Measurements from ENCODE around the gene WNT9A.
A peak's percentile ranks its signal among the peaks of the same experiment; 100 is the strongest.

Gene WNT9A

DNA sequence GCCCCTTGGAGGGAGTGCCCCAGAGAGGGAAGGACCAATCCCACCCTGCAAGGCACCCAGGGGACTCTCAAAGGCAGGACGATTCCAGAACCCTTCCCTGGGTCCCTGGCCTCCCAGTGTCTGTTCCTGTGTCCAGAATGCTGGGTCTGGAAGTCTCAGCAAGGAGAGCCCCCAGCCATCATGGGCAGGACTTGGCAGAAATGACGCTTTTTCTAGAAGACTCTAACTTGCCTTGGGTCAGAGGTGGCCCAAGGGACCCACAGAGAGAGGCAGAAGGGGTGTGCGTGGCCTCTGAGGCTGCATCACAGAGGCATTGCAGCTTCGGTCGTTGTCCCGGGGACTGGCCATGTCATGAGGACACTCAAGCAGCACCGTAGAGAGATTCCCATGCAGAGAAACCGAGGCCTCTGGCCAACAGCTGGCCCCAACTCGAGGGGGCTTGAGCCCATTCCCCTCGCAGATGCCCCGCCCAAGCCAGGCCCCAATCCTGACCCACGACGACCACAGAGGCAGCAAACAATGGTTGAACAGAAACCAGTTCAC, 57.8 kb downstream of the WNT9A start:
- Histone ChIP-seq H3K4me3 (ENCODE audit: low read depth in 1 of 5, low read length in 5 of 5) (no peak overlapping the region), H3K36me3 (ENCODE audit: control insufficient read depth in 5 of 5, insufficient read depth in 5 of 5, low read length in 5 of 5) (no peaks in the 10 kb centered on the region), H3K27me3 (ENCODE audit: control insufficient read depth in 5 of 5, insufficient read depth in 4 of 5, low read length in 5 of 5) (peaks cover 0 to 33% (median 8%) of the 10 kb centered on the region in 5 donors), H3K9ac (ENCODE audit: low read length in 5 of 5) (no peak overlapping the region), H3K9me3 (ENCODE audit: control insufficient read depth in 5 of 5, low read length in 5 of 5) (no peaks in the 10 kb centered on the region), H3K27ac (ENCODE audit: low read depth, low read length) (no peak overlapping the region), H3K4me1 (ENCODE audit: control insufficient read depth in 5 of 5, insufficient read depth in 5 of 5, low read length in 5 of 5) (peaks cover 0 to 27% (median 20%) of the 10 kb centered on the region in 5 donors)

DNA sequence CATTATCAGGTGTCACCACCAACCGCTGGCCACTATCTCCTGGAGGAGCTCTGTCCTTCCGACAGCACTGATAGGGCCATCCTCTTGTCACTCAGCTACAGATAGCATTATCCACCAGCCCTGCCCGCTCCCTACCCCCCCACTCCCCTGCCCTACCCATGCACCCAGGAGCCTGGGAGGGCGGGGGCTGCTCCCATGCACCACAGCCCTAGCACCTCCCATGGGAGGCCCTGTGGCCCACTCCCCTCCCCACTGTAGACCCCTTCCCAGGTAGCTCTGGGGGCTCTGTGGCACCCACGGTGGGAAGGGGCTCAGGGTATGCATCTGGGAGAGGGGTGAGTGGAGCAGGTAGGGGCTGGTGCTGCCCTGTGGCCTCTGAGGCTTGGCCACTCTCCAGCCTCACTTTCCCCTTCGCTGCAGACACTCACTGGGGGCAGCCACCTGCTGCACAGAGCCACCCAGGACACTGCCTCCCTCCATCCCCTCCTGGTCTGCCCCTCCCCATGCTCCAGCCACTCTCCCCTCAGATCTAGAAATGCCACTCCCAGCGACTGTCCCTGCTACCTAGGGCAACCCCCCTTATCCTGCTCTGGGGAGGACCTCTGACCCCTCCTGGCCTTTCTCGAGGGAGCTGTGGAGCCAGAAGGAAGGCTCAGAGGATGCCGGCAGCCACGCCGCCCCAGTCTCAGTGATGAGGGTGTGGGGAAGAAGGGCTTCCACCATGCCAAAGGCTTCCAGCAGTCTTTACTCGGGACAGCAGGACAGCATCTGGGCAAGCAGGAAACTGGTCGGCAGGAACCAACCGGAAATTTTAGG, 58.5 kb downstream of the WNT9A start:
- H3K9ac ChIP-seq (ENCODE audit: low read length in 5 of 5) = no peak overlapping the region

DNA sequence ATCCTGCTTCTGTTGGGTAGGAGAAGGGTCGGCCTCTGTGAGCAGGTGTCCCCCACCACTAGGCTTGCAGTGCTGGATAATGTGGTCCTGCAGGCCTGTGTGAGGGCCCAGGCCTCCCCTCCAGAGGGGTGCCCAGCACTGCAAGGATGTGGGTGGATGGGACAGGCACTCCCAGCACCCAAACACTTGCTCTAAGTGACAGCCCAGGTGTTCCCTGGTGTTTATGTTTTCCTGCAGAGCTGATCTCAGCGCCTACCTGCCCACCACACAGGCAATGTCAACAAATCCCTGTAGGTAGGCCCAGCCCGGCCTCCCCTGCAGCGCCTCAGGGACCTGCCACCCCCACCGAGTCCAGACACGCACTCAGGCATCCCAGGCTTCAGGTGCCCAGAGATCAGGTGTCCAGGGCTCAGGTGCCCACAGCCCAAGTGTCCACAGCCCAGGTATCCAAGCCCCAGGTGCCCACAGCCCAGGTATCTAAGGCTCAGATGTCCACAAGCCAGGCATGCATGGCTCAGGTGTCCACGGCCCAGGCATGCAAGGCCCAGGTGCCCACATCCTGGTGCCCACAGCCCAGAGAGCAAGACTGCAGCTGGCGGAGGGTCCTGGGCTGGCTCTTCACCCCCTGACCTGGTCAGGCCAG, 59.2 kb downstream of the WNT9A start:
- Histone ChIP-seq H3K27ac (ENCODE audit: low read depth, low read length) (no peak overlapping the region), H3K27me3 (ENCODE audit: control insufficient read depth in 5 of 5, insufficient read depth in 4 of 5, low read length in 5 of 5) (peaks cover 0 to 39% (median 12%) of the 10 kb centered on the region in 5 donors), H3K9me3 (ENCODE audit: control insufficient read depth in 5 of 5, low read length in 5 of 5) (no peaks in the 10 kb centered on the region), H3K9ac (ENCODE audit: low read length in 5 of 5) (no peak overlapping the region), H3K4me1 (ENCODE audit: control insufficient read depth in 5 of 5, insufficient read depth in 5 of 5, low read length in 5 of 5) (peaks cover 0 to 27% (median 20%) of the 10 kb centered on the region in 5 donors), H3K4me3 (ENCODE audit: low read depth in 1 of 5, low read length in 5 of 5) (no peak overlapping the region), H3K36me3 (ENCODE audit: control insufficient read depth in 5 of 5, insufficient read depth in 5 of 5, low read length in 5 of 5) (no peaks in the 10 kb centered on the region)

More for the DNA sequence above, 58.5 kb downstream of the WNT9A start:
- no peak overlapping the region for H3K27ac ChIP-seq (ENCODE audit: low read depth, low read length)
- H3K9me3 ChIP-seq (ENCODE audit: control insufficient read depth in 5 of 5, low read length in 5 of 5) = no peaks in the 10 kb centered on the region
- peaks cover 0 to 27% (median 20%) of the 10 kb centered on the region in 5 donors for H3K4me1 ChIP-seq (ENCODE audit: control insufficient read depth in 5 of 5, insufficient read depth in 5 of 5, low read length in 5 of 5)
- peaks cover 0 to 38% (median 8%) of the 10 kb centered on the region in 5 donors for H3K27me3 ChIP-seq (ENCODE audit: control insufficient read depth in 5 of 5, insufficient read depth in 4 of 5, low read length in 5 of 5)
- H3K36me3 ChIP-seq (ENCODE audit: control insufficient read depth in 5 of 5, insufficient read depth in 5 of 5, low read length in 5 of 5) = no peaks in the 10 kb centered on the region
- H3K4me3 ChIP-seq (ENCODE audit: low read depth in 1 of 5, low read length in 5 of 5) = no peak overlapping the region

DNA sequence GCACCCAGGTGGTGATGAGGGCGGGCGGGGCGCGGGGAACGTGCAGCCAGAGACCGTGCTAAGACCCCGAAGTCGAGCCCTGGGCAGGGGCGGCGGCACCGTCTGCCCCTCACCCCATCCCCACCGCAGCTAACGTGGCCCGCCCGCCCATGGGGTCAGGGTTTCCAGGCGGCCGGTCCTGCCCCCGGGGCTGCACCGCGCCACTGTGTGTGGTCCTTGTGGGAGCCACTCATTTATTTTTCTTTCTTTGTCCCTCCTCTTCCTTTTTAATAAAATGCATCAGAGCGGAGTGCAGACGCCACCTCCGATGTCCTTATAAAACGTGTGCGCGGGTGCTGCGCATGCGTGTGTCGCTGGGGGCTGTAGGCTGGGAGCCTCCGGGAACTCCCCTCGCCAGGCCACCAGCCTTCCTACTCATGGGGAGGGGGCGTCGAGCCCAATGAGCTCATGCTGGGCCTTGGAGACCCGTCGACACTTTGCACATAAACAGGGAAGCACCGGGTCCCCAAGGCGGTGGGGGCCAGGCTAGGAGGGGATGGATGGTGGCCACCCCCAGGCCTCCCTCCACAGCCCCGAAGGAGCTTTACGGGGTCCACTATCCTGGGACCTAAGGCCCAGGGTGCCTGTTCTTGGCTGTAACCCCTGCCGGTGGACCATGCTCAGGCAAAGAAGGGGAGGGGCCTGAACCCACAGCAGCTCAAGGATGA, 59.9 kb downstream of the WNT9A start:
- Histone ChIP-seq H3K9me3 (ENCODE audit: control insufficient read depth in 5 of 5, low read length in 5 of 5) (no peaks in the 10 kb centered on the region), H3K27me3 (ENCODE audit: control insufficient read depth in 5 of 5, insufficient read depth in 4 of 5, low read length in 5 of 5) (peaks cover 0 to 39% (median 12%) of the 10 kb centered on the region in 5 donors), H3K36me3 (ENCODE audit: control insufficient read depth in 5 of 5, insufficient read depth in 5 of 5, low read length in 5 of 5) (no peaks in the 10 kb centered on the region), H3K27ac (ENCODE audit: low read depth, low read length) (no peak overlapping the region), H3K4me1 (ENCODE audit: control insufficient read depth in 5 of 5, insufficient read depth in 5 of 5, low read length in 5 of 5) (peaks cover 0 to 27% (median 20%) of the 10 kb centered on the region in 5 donors), H3K4me3 (ENCODE audit: low read depth in 1 of 5, low read length in 5 of 5) (peak overlapping the region in 4 of 5 donors; percentile 45 to 77 (median 56)), H3K9ac (ENCODE audit: low read length in 5 of 5) (peak overlapping the region in 1 of 5 donors; percentile 65)

DNA sequence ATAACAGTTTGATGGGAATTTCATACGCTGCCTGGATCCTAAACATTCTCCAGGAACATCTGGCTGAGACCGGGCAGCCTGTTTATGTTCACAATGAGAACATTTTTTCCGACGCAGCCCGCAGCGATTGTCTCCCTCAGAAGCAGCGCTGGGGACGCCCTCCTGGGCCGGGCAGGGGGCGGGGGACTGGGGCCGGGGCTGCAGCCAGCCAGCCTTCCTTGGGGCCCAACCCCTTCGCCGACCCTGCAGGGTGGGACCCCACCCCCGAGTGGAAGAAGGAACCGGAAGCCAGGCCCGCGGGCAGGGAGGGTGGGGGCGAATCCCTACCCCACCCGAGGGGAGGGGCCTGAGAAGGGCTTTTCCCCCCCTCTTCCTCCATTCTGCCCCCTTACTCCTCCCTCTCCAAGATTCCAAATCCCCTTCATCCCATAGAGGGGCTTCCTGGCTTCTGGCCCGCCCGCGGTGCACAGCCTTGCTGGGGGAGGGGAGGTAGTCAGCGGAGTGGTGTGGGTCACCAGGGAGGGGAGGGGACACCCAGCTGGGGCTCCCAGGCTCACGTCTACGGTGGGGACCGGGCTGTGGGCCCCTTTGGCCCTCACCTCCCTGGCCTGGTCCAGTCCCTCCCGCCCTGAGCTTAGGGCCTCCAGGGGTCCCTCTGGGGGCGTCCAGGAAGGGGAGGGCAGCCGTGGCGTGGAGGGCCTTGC, 60.6 kb downstream of the WNT9A start:
- Histone ChIP-seq H3K36me3 (ENCODE audit: control insufficient read depth in 5 of 5, insufficient read depth in 5 of 5, low read length in 5 of 5) (no peaks in the 10 kb centered on the region), H3K9me3 (ENCODE audit: control insufficient read depth in 5 of 5, low read length in 5 of 5) (no peaks in the 10 kb centered on the region), H3K9ac (ENCODE audit: low read length in 5 of 5) (peak overlapping the region in 1 of 5 donors; percentile 65), H3K27ac (ENCODE audit: low read depth, low read length) (no peak overlapping the region), H3K4me1 (ENCODE audit: control insufficient read depth in 5 of 5, insufficient read depth in 5 of 5, low read length in 5 of 5) (peaks cover 0 to 27% (median 20%) of the 10 kb centered on the region in 5 donors), H3K27me3 (ENCODE audit: control insufficient read depth in 5 of 5, insufficient read depth in 4 of 5, low read length in 5 of 5) (peaks cover 0 to 39% (median 12%) of the 10 kb centered on the region in 5 donors), H3K4me3 (ENCODE audit: low read depth in 1 of 5, low read length in 5 of 5) (peak overlapping the region; percentile 44 to 77 (median 55))

DNA sequence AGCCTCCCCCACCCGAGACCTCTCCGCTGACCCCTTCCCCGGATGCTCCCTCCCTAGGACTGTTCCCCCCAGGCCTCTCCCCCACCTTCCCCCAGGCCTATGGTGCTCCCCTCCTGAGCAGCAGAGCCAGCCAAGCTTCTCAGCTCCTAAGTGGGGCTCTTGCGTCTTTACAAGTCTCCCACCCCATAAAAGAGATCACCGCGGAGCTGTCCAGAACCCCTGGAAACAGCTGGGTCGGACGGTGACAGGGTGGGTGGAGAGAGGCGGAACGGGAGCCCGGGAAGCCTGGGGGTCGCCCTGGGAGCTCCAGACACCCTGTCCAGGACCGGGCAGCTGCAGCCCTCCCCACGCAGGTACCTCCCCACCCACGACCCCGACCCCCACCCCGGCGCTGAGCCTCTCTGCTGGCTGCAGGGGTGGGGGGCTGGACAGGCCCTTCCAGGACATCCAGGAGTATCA, 61.2 kb downstream of the WNT9A start:
- Histone ChIP-seq H3K36me3 (ENCODE audit: control insufficient read depth in 5 of 5, insufficient read depth in 5 of 5, low read length in 5 of 5) (no peaks in the 10 kb centered on the region), H3K27ac (ENCODE audit: low read depth, low read length) (no peak overlapping the region), H3K9ac (ENCODE audit: low read length in 5 of 5) (peak overlapping the region in 1 of 5 donors; percentile 65), H3K9me3 (ENCODE audit: control insufficient read depth in 5 of 5, low read length in 5 of 5) (no peaks in the 10 kb centered on the region), H3K4me1 (ENCODE audit: control insufficient read depth in 5 of 5, insufficient read depth in 5 of 5, low read length in 5 of 5) (peaks cover 0 to 27% (median 20%) of the 10 kb centered on the region in 5 donors), H3K4me3 (ENCODE audit: low read depth in 1 of 5, low read length in 5 of 5) (peak overlapping the region; percentile 44 to 77 (median 55)), H3K27me3 (ENCODE audit: control insufficient read depth in 5 of 5, insufficient read depth in 4 of 5, low read length in 5 of 5) (peaks cover 0 to 35% (median 12%) of the 10 kb centered on the region in 5 donors)

DNA sequence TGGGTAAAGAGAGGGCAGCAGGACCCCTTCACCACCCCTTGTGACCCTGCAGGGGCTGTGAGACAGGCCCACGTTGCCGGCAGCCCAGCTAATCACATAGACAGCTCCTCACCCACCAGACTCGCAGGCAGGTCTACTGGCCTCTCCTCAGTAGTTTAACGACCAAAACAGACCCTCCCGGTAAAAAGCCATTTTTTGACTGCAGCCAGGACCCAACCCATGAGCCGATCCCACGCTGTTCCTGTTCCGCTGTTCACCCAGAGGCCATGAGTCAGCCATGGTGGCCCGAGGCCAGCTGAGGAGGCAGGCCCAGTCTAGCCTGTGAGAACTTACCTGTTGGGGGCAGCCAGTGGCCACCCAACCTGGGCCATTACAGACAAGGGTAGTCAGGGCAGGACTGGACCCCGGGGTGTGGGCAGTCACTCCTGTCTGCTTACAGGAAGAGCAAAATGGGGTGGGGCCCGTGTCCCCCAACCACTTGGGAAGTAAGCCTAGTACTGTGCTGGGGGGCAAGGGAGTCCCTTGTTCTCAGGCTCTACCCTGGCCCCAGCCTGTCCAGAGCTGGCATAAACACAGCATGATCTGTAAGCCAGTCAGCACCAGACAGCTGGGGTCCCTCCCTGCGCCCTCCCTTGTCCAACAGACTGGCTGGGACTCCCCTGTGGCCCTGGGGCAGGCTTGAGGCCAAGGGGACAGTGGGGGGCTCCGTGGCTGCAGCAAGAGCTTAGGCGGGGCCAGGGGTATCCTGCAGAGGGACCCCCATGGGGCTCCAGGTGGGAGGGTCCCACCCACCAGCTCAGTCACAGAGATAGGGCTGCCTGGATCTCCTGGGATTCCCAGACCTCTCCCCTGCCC, 61.9 kb downstream of the WNT9A start:
- Histone ChIP-seq H3K27ac (ENCODE audit: low read depth, low read length) (no peak overlapping the region), H3K4me3 (ENCODE audit: low read depth in 1 of 5, low read length in 5 of 5) (no peak overlapping the region), H3K9me3 (ENCODE audit: control insufficient read depth in 5 of 5, low read length in 5 of 5) (no peaks in the 10 kb centered on the region), H3K9ac (ENCODE audit: low read length in 5 of 5) (no peak overlapping the region), H3K4me1 (ENCODE audit: control insufficient read depth in 5 of 5, insufficient read depth in 5 of 5, low read length in 5 of 5) (peaks cover 0 to 27% (median 20%) of the 10 kb centered on the region in 5 donors), H3K27me3 (ENCODE audit: control insufficient read depth in 5 of 5, insufficient read depth in 4 of 5, low read length in 5 of 5) (peaks cover 0 to 35% (median 12%) of the 10 kb centered on the region in 5 donors), H3K36me3 (ENCODE audit: control insufficient read depth in 5 of 5, insufficient read depth in 5 of 5, low read length in 5 of 5) (no peaks in the 10 kb centered on the region)

DNA sequence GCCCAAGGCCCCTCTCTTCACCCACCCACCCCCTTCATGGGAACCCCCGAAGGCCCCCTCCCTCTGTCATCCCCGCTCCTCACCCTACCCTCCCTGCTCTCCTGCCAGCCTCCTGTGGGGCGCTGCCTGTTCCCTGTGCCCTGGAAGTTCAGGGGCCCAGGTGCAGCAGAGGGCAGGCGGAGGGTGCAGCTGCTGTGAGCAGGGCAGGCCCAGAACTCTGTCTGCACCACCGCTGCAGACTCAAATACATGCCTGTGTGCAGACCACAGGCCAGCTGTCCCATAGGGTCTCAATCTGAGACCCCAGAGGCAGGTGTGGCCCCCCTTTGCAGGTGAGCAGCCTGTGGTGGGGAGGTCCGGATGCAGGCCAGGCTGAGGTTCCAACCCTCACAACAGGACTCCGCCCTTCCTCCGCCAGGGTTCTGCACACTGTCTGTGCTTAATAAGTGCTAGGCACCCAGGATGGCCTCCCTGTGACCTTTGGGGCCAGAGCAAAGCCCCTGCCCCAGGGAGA, 62.5 kb downstream of the WNT9A start:
- no peak overlapping the region for H3K27ac ChIP-seq (ENCODE audit: low read depth, low read length)
- H3K27me3 ChIP-seq (ENCODE audit: control insufficient read depth in 5 of 5, insufficient read depth in 4 of 5, low read length in 5 of 5) = peaks cover 0 to 30% (median 12%) of the 10 kb centered on the region in 5 donors

More for the DNA sequence above, 62.5 kb downstream of the WNT9A start:
- Histone ChIP-seq H3K4me1 (ENCODE audit: control insufficient read depth in 5 of 5, insufficient read depth in 5 of 5, low read length in 5 of 5) (peaks cover 0 to 27% (median 20%) of the 10 kb centered on the region in 5 donors), H3K9ac (ENCODE audit: low read length in 5 of 5) (no peak overlapping the region), H3K36me3 (ENCODE audit: control insufficient read depth in 5 of 5, insufficient read depth in 5 of 5, low read length in 5 of 5) (no peaks in the 10 kb centered on the region), H3K4me3 (ENCODE audit: low read depth in 1 of 5, low read length in 5 of 5) (no peak overlapping the region), H3K9me3 (ENCODE audit: control insufficient read depth in 5 of 5, low read length in 5 of 5) (no peaks in the 10 kb centered on the region)

All from subcutaneous abdominal adipose tissue (tissue), 5 donors.